Suprapubic skin (tissue), 4 donors: ENCODE measurements around the gene ZNF428.

Experiments
- EP300 ChIP-seq: sonication (generic); formaldehyde crosslinking; IDR thresholded peaks from one replicate; pipeline ENCODE4 v1.6.1; 2017; ENCODE audit warnings: antibody characterized with exemption
- POLR2AphosphoS5 ChIP-seq, 3 donors: sonication (generic); formaldehyde crosslinking; IDR thresholded peaks; one replicate each; pipeline ENCODE4 v1.6.1; 2017; ENCODE audit warnings: antibody characterized with exemption in 3 of 3

GRCh38 chr19:43667876-43668405 is 48.5 kb upstream of the ZNF428 start:
- no peak for TF ChIP-seq EP300
- TF ChIP-seq POLR2AphosphoS5 (IDR thresholded peaks at IDR 0.05) = no peak
